Measurements from ENCODE around the gene XPC.

- TF ChIP-seq CTCF (IDR thresholded peaks at IDR 0.05; ENCODE audit: control extremely low read depth in 1 of 3, insufficient read depth in 1 of 3, low read depth in 1 of 3, low read length in 3 of 3) (no peak), ZNF274 (IDR thresholded peaks at IDR 0.05; ENCODE audit: borderline replicate concordance, extremely low read depth, low read length) (no peak), GABPA (IDR thresholded peaks at IDR 0.05; ENCODE audit: borderline replicate concordance, insufficient read depth, low read length) (no peak), POLR2AphosphoS5 (IDR thresholded peaks at IDR 0.05; ENCODE audit: low read depth, low read length) (no peak), RNF2 (IDR thresholded peaks at IDR 0.05; ENCODE audit: borderline replicate concordance, low read depth, low read length, missing control alignments, poor library complexity, severe bottlenecking) (no peak), TAF7 (optimal IDR thresholded peaks at IDR 0.05; ENCODE audit: borderline replicate concordance, low read depth, low read length) (no peak), RBBP5 (IDR thresholded peaks at IDR 0.05; ENCODE audit: borderline replicate concordance, low read depth, low read length) (no peak), MAFK (IDR thresholded peaks at IDR 0.05; ENCODE audit: low read depth, low read length) (no peak), EZH2 (IDR thresholded peaks at IDR 0.05; ENCODE audit: low read depth, low read length, severe bottlenecking) (no peak), MAX (IDR thresholded peaks at IDR 0.05) (no peak)
Observed at GRCh38 chr3:14170531-14171159, 7.8 kb downstream of the XPC start.

All from H1 (cell line).